ENCODE results near the gene FOXK1.
A peak's percentile ranks its signal among the peaks of the same experiment; 100 is the strongest.
"Not testable (repeated sequence)": the region's sequence is repeated elsewhere in the genome, so short reads cannot be mapped to it uniquely, and the experiment has no call there.

FOXK1 gene

GRCh38 chr7:4683043-4683883, 1.2 kb downstream of the FOXK1 start:
- TF ChIP-seq ZNF274 (IDR thresholded peaks at IDR 0.05; ENCODE audit: low read depth, low read length) = no peak
- H3K4me3 ChIP-seq (ENCODE audit: low read length) = peak overlapping the region; percentile 76

DNA sequence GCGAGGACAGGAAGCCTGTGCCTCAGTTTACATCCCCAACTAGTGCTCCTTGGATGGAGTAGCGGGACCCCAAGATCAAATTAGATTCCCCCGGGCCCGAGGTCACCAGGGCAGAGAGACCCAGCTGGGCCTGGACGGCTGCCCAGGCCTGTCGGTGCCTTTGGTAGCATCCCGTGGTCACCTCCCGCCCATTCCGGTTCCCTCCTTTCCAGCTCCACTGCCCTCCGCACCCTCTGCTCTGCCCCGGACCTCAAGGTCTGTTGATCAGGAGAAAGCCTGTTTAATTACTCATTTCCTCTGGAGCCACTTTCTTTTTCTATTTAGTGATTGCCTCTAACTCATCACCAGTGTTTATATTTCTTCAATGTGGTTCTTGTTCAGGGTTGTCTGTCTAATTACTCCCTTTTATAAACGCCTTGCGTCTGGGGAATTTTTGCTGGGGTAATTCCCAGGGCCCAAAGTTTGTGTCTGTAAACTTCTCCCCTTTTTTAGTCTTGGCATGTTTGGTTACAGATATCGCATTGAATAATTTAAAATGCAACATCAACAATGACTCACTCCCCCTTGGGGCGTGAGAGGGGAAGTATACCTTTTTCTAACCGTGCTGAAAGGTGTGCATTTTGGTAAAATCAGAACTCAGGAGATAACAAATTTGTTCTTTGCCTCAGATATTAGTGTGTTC, 1.9 kb downstream of the FOXK1 start:
- no peak for TF ChIP-seq ZNF274 (IDR thresholded peaks at IDR 0.05; ENCODE audit: low read depth, low read length)
- peak overlapping the region; percentile 76 for H3K4me3 ChIP-seq (ENCODE audit: low read length)

GRCh38 chr7:4684846-4685245, 2.8 kb downstream of the FOXK1 start:
- TF ChIP-seq ZNF274 (IDR thresholded peaks at IDR 0.05; ENCODE audit: low read depth, low read length) = no peak

GRCh38 chr7:4685676-4686075, 3.6 kb downstream of the FOXK1 start:
- not testable (repeated sequence) for H3K4me3 ChIP-seq (ENCODE audit: low read length)

More at GRCh38 chr7:4684846-4685245, 2.8 kb downstream of the FOXK1 start:
- peak overlapping the region; percentile 76 for H3K4me3 ChIP-seq (ENCODE audit: low read length)

DNA sequence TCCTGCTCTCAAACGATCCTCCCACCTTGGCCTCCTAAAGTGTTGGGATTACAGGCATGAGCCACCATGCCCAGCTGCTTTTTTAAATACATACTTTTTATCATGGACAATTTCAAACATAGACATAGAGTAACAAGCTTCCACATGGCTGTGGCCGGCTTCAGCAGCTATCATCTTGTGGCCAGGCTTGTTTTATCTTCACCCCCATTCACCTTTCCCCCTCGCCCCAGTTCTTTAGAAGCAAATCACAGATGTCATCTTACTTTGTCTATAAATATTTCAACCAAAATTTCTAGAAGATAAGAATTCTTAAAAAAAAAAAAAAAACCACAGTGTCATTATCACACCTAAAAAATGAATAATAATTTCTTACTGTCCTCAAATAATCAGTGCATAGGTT, 5.9 kb downstream of the FOXK1 start:
- no peak for TF ChIP-seq ZNF274 (IDR thresholded peaks at IDR 0.05; ENCODE audit: low read depth, low read length)
- H3K4me3 ChIP-seq (ENCODE audit: low read length) = no peak overlapping the region

DNA sequence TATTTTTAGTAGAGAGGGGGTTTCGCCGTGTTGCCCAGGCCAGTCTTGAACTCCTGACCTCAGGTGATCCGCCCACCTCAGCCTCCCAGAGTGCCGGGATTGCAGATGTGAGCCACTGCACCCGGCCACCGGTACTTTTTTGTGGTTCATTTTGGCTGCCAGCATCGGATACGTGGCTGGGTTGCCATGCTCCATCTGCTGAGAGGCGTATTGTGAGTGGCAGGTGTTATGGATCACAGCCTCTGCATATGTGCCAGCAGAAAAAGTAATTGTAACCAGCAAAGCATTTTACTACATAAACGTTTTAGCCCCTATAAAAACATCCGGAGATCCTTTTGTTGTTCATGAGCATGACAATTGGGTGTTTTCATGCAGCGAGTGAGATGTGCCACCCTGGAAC, 7.1 kb downstream of the FOXK1 start:
- no peak overlapping the region for H3K4me3 ChIP-seq (ENCODE audit: low read length)

DNA sequence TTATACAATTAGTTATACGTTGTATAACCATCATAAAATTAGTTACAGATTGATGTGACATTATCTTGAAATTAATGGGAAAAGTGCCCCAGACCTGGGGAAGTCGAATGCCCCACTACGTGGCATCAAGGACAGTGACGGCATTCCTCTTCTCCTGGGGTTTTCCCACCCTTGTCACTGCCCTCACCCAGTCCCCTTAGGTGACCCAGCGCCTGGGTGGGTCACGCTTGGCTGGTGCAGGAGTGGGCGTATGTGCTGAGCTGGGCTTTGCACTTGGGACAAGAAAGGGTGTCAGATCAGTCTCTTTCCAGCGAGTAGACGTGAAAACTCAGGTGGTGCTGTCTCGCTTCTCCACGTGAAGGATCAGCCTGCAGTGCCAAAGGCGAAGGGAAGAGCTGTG, 7.6 kb downstream of the FOXK1 start:
- no peak for TF ChIP-seq ZNF274 (IDR thresholded peaks at IDR 0.05; ENCODE audit: low read depth, low read length)
- no peak overlapping the region for H3K4me3 ChIP-seq (ENCODE audit: low read length)

More for the DNA sequence above, 7.1 kb downstream of the FOXK1 start:
- no peak for TF ChIP-seq ZNF274 (IDR thresholded peaks at IDR 0.05; ENCODE audit: low read depth, low read length)

GRCh38 chr7:4690953-4691856, 9.1 kb downstream of the FOXK1 start:
- TF ChIP-seq ZNF274 (IDR thresholded peaks at IDR 0.05; ENCODE audit: low read depth, low read length) = no peak
- H3K4me3 ChIP-seq (ENCODE audit: low read length) = no peak overlapping the region

- no peak overlapping the region for H3K4me3 ChIP-seq (ENCODE audit: low read length)
- TF ChIP-seq ZNF274 (IDR thresholded peaks at IDR 0.05; ENCODE audit: low read depth, low read length) = no peak
Observed at GRCh38 chr7:4692055-4692454, 10.0 kb downstream of the FOXK1 start.

DNA sequence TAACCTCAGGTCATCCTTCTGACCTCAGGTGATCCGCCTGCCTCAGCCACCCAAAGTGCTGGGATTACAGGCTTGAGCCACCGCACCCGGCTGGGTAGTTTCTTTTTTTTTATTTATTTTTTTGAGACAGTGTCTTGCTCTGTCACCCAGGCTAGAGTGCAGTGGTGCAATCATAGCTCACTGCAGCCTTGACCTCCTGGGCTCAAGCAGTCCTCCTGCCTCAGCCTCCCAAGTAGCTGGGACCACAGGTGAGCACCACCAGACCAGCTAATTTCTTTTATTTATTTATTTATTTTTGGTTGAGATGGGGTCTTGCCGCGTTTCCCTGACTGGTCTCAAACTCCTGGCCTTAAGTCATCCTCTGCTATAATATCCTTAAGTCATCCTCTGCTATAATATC, 10.5 kb downstream of the FOXK1 start:
- not testable (repeated sequence) for H3K4me3 ChIP-seq (ENCODE audit: low read length)

- TF ChIP-seq ZNF274 (IDR thresholded peaks at IDR 0.05; ENCODE audit: low read depth, low read length) = no peak
- H3K4me3 ChIP-seq (ENCODE audit: low read length) = no peak overlapping the region
Observed at GRCh38 chr7:4693152-4693551, 11.1 kb downstream of the FOXK1 start.

DNA sequence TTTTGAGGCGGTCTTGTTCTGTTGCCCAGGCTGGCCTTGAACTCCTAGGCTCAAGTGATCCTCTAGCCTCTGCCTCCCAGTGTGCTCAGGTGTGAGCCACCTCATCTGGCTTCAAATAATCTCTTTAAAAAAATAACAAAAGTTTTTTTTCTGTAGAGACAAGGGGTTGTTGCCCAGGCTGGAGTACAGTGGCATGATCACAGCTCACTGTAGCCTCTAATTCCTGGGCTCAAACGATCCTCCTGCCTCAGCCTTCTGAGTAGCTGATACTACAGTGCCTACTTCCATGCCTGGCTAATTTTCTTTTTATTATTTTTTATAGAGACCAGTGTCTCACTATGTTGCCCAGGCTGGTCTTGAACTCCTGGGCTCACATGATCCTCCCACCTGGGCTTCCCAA, 11.7 kb downstream of the FOXK1 start:
- no peak overlapping the region for H3K4me3 ChIP-seq (ENCODE audit: low read length)
- no peak for TF ChIP-seq ZNF274 (IDR thresholded peaks at IDR 0.05; ENCODE audit: low read depth, low read length)

- no peak for TF ChIP-seq ZNF274 (IDR thresholded peaks at IDR 0.05; ENCODE audit: low read depth, low read length)
- H3K4me3 ChIP-seq (ENCODE audit: low read length) = no peak overlapping the region
Observed at GRCh38 chr7:4694305-4694704, 12.2 kb downstream of the FOXK1 start.

- TF ChIP-seq ZNF274 (IDR thresholded peaks at IDR 0.05; ENCODE audit: low read depth, low read length) = no peak
- no peak overlapping the region for H3K4me3 ChIP-seq (ENCODE audit: low read length)
Observed at GRCh38 chr7:4698707-4699275, 16.7 kb downstream of the FOXK1 start.

All from GM08714 (cell line).